WI38 (cell line): Measurements from ENCODE around the gene SCO2.
"Not testable (repeated sequence)": the region's sequence is repeated elsewhere in the genome, so short reads cannot be mapped to it uniquely, and the experiment has no call there.

ENCODE experiments used
- H3K4me3 ChIP-seq: 2 replicates; pipeline ENCODE4 v1.5.1; 2011; ENCODE audit warnings: low read depth, mild to moderate bottlenecking, control low read depth, low read length
- TF ChIP-seq, protein P1 (sequence below): IDR thresholded peaks from 2 replicates; pipeline ENCODE4 v1.5.1; 2012; ENCODE audit warnings: low read depth, mild to moderate bottlenecking, control low read depth, low read length

The SCO2 gene

GRCh38 chr22:50536226-50536625, 10.8 kb upstream of the SCO2 start:
- H3K4me3 ChIP-seq = no peak overlapping the region
- TF ChIP-seq, protein P1, sequence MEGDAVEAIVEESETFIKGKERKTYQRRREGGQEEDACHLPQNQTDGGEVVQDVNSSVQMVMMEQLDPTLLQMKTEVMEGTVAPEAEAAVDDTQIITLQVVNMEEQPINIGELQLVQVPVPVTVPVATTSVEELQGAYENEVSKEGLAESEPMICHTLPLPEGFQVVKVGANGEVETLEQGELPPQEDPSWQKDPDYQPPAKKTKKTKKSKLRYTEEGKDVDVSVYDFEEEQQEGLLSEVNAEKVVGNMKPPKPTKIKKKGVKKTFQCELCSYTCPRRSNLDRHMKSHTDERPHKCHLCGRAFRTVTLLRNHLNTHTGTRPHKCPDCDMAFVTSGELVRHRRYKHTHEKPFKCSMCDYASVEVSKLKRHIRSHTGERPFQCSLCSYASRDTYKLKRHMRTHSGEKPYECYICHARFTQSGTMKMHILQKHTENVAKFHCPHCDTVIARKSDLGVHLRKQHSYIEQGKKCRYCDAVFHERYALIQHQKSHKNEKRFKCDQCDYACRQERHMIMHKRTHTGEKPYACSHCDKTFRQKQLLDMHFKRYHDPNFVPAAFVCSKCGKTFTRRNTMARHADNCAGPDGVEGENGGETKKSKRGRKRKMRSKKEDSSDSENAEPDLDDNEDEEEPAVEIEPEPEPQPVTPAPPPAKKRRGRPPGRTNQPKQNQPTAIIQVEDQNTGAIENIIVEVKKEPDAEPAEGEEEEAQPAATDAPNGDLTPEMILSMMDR = no peak

GRCh38 chr22:50535113-50535512, 9.7 kb upstream of the SCO2 start:
- H3K4me3 ChIP-seq = no peak overlapping the region
- TF ChIP-seq, protein P1 = no peak

DNA sequence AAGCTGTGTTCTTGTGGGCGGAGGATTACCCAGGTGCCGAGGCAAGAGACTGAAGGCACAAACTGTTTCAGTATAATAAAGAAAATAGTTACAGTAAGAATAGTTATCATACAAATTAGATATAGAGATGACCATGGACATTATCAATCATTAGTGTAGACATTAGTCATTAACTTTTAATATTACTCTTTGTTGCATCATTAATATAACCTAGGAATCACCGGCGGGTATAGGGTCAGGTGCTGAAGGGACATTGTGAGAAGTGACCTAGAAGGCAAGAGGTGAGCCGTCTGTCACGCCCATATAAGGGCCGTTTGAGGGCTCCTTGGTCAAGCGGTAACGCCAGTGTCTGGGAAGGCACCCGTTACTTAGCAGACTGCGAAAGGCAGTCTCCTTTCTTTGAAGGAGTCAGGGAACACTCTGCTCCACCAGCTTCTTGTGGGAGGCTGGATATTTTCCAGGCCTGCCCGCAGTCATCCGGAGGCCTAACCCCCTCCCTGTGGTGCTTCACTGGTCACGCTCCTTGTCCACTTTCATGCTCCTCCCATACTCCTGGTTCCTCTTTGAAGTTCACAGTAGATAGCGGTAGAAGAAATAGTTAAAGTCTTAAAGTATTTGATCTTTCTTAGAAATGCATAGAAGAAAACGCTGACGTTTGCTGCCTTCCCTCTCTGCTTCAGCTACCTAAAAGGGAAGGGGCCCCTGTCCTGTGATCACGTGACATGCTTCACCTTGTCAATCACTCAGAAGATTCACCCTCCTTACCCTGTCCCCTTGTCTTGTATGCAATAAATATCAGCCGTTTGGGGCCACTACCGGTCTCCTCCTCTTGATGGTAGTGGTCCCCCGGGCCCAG, 8.7 kb upstream of the SCO2 start:
- H3K4me3 ChIP-seq = not testable (repeated sequence)

DNA sequence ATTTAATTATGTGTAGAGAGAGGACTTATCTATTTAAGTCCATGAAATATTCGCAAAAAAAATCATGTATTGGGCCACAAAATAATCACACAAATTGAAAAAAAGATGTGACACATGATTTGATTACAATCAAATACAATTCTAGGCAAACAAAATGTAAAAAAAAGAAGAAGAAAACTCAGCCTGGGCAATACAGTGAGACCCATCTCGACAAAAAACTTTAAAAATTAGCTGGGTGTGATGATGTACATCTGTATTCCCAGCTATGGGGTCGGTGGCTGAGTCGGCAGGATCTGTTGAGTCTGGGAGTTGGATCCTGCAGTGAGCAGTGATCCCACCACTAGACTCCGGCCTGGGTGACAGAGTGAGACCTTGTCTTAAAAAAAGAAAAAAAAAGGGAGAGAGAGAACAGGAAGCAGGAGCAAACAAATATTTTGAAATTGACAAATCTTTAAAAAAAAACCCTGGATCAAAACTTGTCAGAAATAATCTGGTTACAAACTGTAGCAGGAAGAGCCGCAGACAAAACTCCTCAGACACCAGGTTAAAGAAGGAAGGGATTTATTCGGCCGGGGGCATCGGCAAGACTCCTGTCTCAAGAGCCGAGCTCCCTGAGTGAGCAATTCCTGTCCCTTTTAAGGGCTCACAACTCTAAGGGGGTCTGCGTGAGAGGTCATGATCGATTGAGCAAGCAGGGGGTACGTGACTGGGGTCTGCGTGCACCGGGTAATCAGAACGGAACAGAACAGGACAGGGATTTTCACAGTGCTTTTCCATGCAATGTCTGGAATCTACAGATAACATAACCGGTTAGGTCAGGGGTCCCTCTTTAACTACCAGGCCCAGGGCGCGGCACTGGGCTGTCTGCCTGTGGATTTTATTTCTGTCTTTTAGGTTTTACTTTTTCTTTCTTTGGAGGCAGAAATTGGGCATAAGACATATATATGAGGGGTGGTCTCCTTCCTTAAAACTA, 7.7 kb upstream of the SCO2 start:
- TF ChIP-seq, protein P1 = no peak
- H3K4me3 ChIP-seq = no peak overlapping the region

DNA sequence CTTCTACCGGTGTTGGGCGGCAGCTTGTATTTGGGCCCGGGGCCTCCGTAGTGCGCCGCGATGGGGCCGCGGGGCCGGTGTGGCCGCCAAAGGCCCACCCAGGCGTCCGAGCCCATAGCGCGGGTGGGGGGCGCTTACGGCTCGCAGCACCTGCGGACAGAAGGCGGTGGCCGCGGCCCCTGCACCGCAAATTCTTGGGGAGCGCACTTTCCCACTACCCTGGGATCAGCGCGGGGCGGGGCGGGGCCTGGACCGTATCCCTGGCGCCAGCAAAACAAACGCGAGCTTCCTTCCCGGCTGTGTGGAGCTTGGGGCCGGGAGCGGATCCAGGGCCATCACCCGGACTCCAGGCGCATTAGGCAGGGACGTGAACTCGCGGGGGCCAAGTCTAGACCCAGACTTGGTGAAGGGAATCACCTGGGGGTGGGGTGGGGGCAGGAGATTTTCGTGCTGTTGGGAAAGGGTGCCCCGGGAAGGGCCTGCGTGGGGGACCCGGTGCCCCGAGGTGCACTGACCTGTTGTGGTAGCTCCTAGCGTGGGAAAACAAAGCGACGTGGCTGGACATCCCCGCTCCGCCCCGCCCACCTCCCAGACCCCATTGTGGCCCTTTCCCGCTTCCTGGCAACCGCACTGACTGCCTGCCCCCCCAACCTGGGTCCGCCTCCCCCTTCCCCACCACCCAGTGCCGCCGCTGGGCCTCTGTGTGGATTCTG, 6.7 kb upstream of the SCO2 start:
- H3K4me3 ChIP-seq = peak overlapping the region; percentile 53
- TF ChIP-seq, protein P1 = no peak

DNA sequence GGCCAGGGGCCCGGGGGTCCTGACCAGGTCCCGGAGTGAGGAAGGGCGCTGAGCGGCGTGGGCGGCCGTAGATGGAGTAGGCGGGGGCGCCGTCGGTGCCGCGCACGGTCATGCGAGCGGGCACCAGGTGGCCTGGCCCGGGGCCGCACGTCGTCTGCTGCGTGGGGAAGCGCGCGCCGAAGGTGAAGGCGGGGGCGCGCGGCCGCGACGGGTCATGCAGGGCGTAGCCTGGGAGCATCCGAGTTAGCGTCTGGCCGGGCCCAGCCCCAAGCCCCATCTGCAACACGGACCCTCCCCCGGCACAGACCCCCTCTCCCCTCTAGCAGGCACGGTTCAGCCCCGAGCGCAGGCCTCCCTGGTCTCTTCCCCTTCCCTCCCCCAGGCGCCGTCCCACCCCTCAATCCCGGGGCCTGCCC, 6.2 kb upstream of the SCO2 start:
- H3K4me3 ChIP-seq = peak overlapping the region; percentile 53
- TF ChIP-seq, protein P1 = no peak

DNA sequence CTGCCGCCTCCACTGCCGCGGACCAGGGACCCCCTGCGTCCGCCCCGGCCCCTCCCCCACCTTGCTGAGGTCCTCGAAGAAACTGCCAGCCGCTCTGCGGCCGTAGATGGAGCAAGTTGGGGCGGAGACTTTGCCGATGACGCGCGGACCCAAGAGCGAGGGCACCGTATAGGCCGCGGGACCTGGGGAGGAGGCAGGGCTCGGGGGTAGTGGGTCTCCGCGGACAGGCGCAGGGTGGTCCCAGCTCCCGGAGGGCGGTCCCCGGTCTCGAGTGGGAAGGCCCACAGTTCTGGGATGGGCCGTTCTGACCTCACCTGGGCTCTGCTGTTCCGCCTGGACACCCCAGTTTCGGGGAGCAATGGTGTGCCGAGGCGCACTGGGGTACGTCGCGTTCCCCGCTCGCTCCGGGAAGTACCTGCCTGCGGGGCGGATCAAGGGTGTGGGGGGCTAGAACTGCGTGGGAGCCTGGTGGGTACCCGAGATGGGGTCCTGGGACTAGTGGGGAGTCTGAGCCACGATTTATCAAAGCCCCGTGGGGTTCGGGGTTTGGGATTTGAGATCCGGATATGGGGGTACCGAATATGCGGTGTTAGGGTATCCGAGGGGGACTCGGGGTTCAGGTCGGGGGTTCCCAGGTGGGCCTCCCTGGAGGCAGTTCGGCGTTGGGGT, 5.6 kb upstream of the SCO2 start:
- TF ChIP-seq, protein P1 = no peak
- peak overlapping the region; percentile 53 for H3K4me3 ChIP-seq
